Gastrocnemius medialis (tissue), 4 donors: ENCODE results near the gene PPDPF. TPM values are rescaled to one million over a fixed set of nuclear protein-coding genes. Genes with fewer than 3 reads are reported as not detected.
"Not testable (repeated sequence)": the region's sequence is repeated elsewhere in the genome, so short reads cannot be mapped to it uniquely, and the experiment has no call there.

Source experiments
- ATAC-seq, 2 donors: fragments of 150-250 bp; one replicate each; pipeline ENCODE4 v1.9.1; 2016
- DNase-seq, 2 donors: peaks; one replicate each; pipeline ENCODE4 v3.0.0-alpha.2; 2019
- H3K27ac ChIP-seq, 4 donors: fragments of 200-600 bp; sonication (generic); 1 replicate in 1 of 4; 2 replicates in 3 of 4; pipeline ENCODE4 v1.5.1; 2016 to 2018; ENCODE audit warnings: mild to moderate bottlenecking in 2 of 4, moderate library complexity in 1 of 4
- H3K27me3 ChIP-seq, 3 donors: fragments of 200-600 bp; sonication (generic) in 2 of 3; 1 replicate in 1 of 3; 2 replicates in 2 of 3; pipeline versions ENCODE4 v1.5.1 to v1.6.0; 2016 to 2019; ENCODE audit warnings: mild to moderate bottlenecking in 1 of 3, moderate library complexity in 1 of 3
- H3K36me3 ChIP-seq, 2 donors: fragments of 200-600 bp; sonication (generic) in 1 of 2; one replicate each; pipeline ENCODE4 v1.5.1; 2017 to 2018
- H3K4me1 ChIP-seq, 2 donors: fragments of 200-600 bp; sonication (generic) in 1 of 2; one replicate each; pipeline ENCODE4 v1.5.1; 2016 to 2017; ENCODE audit warnings: mild to moderate bottlenecking in 2 of 2
- H3K4me3 ChIP-seq, 4 donors: fragments of 200-600 bp; sonication (generic) in 3 of 4; 1 replicate in 1 of 4; 2 replicates in 3 of 4; pipeline ENCODE4 v1.5.1; 2016 to 2019; ENCODE audit warnings: mild to moderate bottlenecking in 2 of 4
- H3K9me3 ChIP-seq, 3 donors: fragments of 200-600 bp; sonication (generic) in 2 of 3; 1 replicate in 1 of 3; 2 replicates in 2 of 3; pipeline ENCODE4 v1.5.1; 2016 to 2019
- CTCF ChIP-seq, 5 experiments: fragments of 450-650 bp in 3 of 5; fragments of 200-600 bp in 2 of 5; sonication (generic) in 2 of 5; IDR thresholded peaks in 4 of 5; conservative IDR thresholded peaks in 1 of 5; 1 replicate in 4 of 5; 2 replicates in 1 of 5; pipeline ENCODE4 v1.5.1; 2016 to 2019; ENCODE audit warnings: antibody characterized with exemption in 5 of 5, mild to moderate bottlenecking in 3 of 5, moderate library complexity in 3 of 5
- POLR2A ChIP-seq, 2 donors: fragments of 450-650 bp; IDR thresholded peaks; one replicate each; pipeline ENCODE4 v1.6.1; 2017; ENCODE audit warnings: antibody characterized with exemption in 2 of 2, mild to moderate bottlenecking in 2 of 2, moderate library complexity in 2 of 2
- in situ Hi-C, 4 donors: fragments of 200-750 bp; cut with MboI; loops; one replicate each; pipeline versions ENCODE4 v1.15.0 to v1.8.0; 2017; ENCODE audit warnings: low sequenced_read_pairs in 4 of 4
- intact Hi-C: fragments of 100-400 bp; cut with DNase I; formaldehyde crosslinking; loops from one replicate; pipeline ENCODE4 v1.15.1; 2023; ENCODE audit warnings: low total_unique reads
- total RNA-seq, 4 donors: library from RNA; depleted of rRNA; stranded (reverse); fragments of >200 nt; gene quantifications; one replicate each; pipeline versions ENCODE4 v1.1.0 to v1.2.3, GENCODE V29; 2016

PPDPF gene
- total RNA-seq, 4 donors from 2014 or later = 50.2 to 207 (median 76.1) TPM

- ATAC-seq = no peak
- no peaks in the 10 kb centered on the region for H3K4me1 ChIP-seq
- no peaks in the 10 kb centered on the region for H3K9me3 ChIP-seq
- no peak overlapping the region for H3K4me3 ChIP-seq
- intact Hi-C loops = no loop called here
- in situ Hi-C loops = no loop called here
- TF ChIP-seq CTCF (IDR thresholded peaks at IDR 0.05 in 4 of 5, conservative IDR thresholded peaks at IDR 0.05 in 1 of 5) (no peak), POLR2A (IDR thresholded peaks at IDR 0.05) (peak in 1 of 2 donors; percentile 4)
- peaks cover 40 to 62% (median 42%) of the 10 kb centered on the region in 3 donors for H3K27me3 ChIP-seq
- no peak overlapping the region for H3K27ac ChIP-seq
- H3K36me3 ChIP-seq = no peaks in the 10 kb centered on the region
- peak in 1 of 2 donors; percentile 32 for DNase-seq
These were observed 41.9 kb upstream of the PPDPF start for GRCh38 chr20:63478346-63479302.

DNA sequence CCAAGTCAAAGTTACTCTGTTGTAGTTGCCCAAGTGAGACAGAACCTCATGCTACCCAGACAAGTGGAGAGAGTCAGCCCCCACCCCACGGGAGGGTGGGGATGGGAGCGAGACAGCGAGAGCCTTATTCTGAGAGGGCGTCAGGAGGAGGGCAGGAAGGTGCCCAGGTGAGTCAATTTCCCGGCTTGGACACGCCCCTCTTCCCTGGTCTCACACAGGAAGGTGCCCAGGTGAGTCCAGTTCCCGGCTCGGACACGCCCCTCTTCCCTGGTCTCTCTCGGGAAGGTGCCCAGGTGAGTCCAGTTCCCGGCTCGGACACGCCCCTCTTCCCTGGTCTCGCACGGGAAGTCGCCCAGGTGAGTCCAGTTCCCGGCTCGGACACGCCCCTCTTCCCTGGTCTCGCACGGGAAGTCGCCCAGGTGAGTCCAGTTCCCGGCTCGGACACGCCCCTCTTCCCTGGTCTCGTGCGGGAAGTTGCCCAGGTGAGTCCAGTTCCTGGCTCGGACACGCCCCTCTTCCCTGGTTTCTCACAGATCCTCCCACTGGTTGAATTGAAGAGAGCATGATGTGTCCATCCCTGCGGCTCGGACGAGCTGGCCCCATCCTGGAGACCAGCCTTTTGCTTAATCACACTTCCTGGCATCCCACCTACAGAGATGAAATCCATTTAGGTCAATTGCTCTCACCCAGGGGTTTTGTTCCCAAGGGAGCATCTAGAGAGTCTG, 40.7 kb upstream of the PPDPF start:
- H3K9me3 ChIP-seq, ATAC-seq, H3K27ac ChIP-seq, H3K4me3 ChIP-seq, in situ Hi-C loops, H3K4me1 ChIP-seq, H3K36me3 ChIP-seq, intact Hi-C loops: not testable (repeated sequence)
- peak in 1 of 2 donors; percentile 38 for DNase-seq
- peaks cover 28 to 51% (median 29%) of the 10 kb centered on the region in 3 donors for H3K27me3 ChIP-seq

DNA sequence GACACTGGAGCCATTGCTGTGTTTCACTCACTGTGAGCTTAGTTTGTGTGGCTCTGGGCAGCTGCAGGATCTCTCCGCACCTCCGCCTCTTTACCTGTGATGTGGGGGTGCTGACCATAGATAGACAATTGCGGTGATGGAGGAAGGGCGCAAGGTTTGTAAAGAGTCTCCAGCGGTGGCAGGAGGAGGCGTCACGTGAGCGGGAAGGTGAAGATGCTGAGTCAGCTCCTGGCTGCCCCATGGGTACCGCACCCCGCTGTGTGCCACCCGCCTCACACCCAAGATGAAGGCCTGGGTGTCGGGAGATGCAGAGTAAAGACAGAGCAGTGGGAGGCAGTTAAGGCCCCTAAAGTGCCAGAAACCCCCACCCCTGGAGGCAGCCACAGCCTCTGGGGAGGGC, 39.1 kb upstream of the PPDPF start:
- ATAC-seq (peak in 1 of 2 donors; percentile 1), DNase-seq (no peak)
- H3K4me3 ChIP-seq = no peak overlapping the region
- H3K36me3 ChIP-seq = no peaks in the 10 kb centered on the region
- intact Hi-C loops (no loop called here), in situ Hi-C loops (no loop called here)
- TF ChIP-seq POLR2A (IDR thresholded peaks at IDR 0.05) (peak in 1 of 2 donors; percentile 19), CTCF (IDR thresholded peaks at IDR 0.05 in 4 of 5, conservative IDR thresholded peaks at IDR 0.05 in 1 of 5) (no peak)
- H3K9me3 ChIP-seq = no peaks in the 10 kb centered on the region
- H3K27me3 ChIP-seq = peaks cover 15 to 40% (median 15%) of the 10 kb centered on the region in 3 donors
- no peaks in the 10 kb centered on the region for H3K4me1 ChIP-seq
- H3K27ac ChIP-seq = no peak overlapping the region

GRCh38 chr20:63482021-63482587, 38.5 kb upstream of the PPDPF start:
- in situ Hi-C loops (no loop called here), intact Hi-C loops (no loop called here)
- ATAC-seq = peak in 1 of 2 donors; percentile 1
- Histone ChIP-seq H3K4me3 (no peak overlapping the region), H3K27me3 (peaks cover 15 to 34% (median 15%) of the 10 kb centered on the region in 3 donors), H3K27ac (no peak overlapping the region), H3K9me3 (no peaks in the 10 kb centered on the region), H3K36me3 (no peaks in the 10 kb centered on the region), H3K4me1 (no peaks in the 10 kb centered on the region)
- DNase-seq = no peak
- TF ChIP-seq CTCF (IDR thresholded peaks at IDR 0.05 in 4 of 5, conservative IDR thresholded peaks at IDR 0.05 in 1 of 5) (no peak), POLR2A (IDR thresholded peaks at IDR 0.05) (no peak)
